ENCODE results near the gene LDLRAD3.

DNA sequence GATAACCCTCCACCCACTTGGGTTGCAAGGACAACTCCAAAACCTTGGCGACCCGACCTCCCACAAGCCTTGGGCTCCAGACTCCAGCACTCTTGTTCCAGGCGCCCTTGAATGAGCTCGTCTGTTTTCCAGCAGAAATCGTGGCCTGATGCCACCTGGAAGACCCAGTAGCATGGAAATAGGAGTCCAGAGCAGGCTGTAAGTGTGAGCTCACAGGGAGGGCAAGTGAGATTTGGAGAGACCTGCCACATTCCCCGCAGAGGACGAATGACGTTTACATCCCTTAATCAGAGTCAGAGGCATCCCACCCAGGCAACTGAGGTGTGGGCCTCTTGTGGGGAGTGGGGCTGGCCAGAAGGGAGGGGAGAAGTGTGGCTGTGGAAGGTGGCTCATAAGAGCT is 71.9 kb downstream of the LDLRAD3 start:
- TF ChIP-seq, protein P1, sequence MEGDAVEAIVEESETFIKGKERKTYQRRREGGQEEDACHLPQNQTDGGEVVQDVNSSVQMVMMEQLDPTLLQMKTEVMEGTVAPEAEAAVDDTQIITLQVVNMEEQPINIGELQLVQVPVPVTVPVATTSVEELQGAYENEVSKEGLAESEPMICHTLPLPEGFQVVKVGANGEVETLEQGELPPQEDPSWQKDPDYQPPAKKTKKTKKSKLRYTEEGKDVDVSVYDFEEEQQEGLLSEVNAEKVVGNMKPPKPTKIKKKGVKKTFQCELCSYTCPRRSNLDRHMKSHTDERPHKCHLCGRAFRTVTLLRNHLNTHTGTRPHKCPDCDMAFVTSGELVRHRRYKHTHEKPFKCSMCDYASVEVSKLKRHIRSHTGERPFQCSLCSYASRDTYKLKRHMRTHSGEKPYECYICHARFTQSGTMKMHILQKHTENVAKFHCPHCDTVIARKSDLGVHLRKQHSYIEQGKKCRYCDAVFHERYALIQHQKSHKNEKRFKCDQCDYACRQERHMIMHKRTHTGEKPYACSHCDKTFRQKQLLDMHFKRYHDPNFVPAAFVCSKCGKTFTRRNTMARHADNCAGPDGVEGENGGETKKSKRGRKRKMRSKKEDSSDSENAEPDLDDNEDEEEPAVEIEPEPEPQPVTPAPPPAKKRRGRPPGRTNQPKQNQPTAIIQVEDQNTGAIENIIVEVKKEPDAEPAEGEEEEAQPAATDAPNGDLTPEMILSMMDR (conservative IDR thresholded peaks at IDR 0.05; ENCODE audit: low read length): no peak
- TF ChIP-seq EZH2phosphoT487 (IDR thresholded peaks at IDR 0.05; ENCODE audit: borderline replicate concordance): no peak

Data from Loucy (cell line).